SK-N-SH (cell line): ENCODE results near the gene MSTO1.

ENCODE experiments used
- CTCF ChIP-seq: fragments of 200-600 bp; sonication (generic); IDR thresholded peaks from 2 replicates; pipeline ENCODE4 v1.6.1; 2017; ENCODE audit warnings: antibody characterized with exemption, mild to moderate bottlenecking, moderate library complexity
- EP300 ChIP-seq, 2 experiments: IDR thresholded peaks; 2 replicates each; pipeline versions ENCODE4 v1.4.0 to v1.6.1; 2012; ENCODE audit warnings: borderline replicate concordance in 1 of 2, low read depth in 1 of 2, low read length in 1 of 2
- FOXM1 ChIP-seq: IDR thresholded peaks from 2 replicates; pipeline ENCODE4 v1.4.0; 2012; ENCODE audit warnings: low read depth, mild to moderate bottlenecking
- GABPA ChIP-seq: IDR thresholded peaks from 2 replicates; pipeline ENCODE4 v1.4.0; 2012; ENCODE audit warnings: low read depth, mild to moderate bottlenecking
- MXI1 ChIP-seq: IDR thresholded peaks from 2 replicates; pipeline ENCODE4 v1.6.1; 2012; ENCODE audit warnings: mild to moderate bottlenecking, low read depth, low read length, improper control_type of control experiment
- RCOR1 ChIP-seq: fragments of 150-350 bp; IDR thresholded peaks from 2 replicates; pipeline ENCODE4 v1.6.1; 2017; ENCODE audit warnings: antibody characterized with exemption, low read length
- RFX5 ChIP-seq: IDR thresholded peaks from 2 replicates; pipeline ENCODE4 v1.6.1; 2012; ENCODE audit warnings: mild to moderate bottlenecking, improper control_type of control experiment, low read length
- YY1 ChIP-seq: IDR thresholded peaks from 2 replicates; pipeline ENCODE4 v1.4.0; 2012; ENCODE audit warnings: low read depth, mild to moderate bottlenecking

- TF ChIP-seq CTCF: no peak
- no peak for TF ChIP-seq FOXM1
- TF ChIP-seq GABPA: no peak
- TF ChIP-seq EP300 (IDR thresholded peaks at IDR 0.05; ENCODE audit: borderline replicate concordance in 1 of 2, low read depth in 1 of 2, low read length in 1 of 2): no peak
- no peak for TF ChIP-seq YY1
- TF ChIP-seq MXI1: no peak
- no peak for TF ChIP-seq RFX5
- no peak for TF ChIP-seq RCOR1
Measured at GRCh38 chr1:155646307-155646706, 36.3 kb downstream of the MSTO1 start.
